MM.1S (cell line): ENCODE results near the gene CERS6.

Experiments used
- EZH2 ChIP-seq: fragments of 300-600 bp; sonication (generic); optimal IDR thresholded peaks from 2 replicates; pipeline ENCODE3; 2017; ENCODE audit warnings: low read depth, mild to moderate bottlenecking, antibody characterized with exemption, low read length, mixed read lengths
- EZH2phosphoT487 ChIP-seq: fragments of 300-600 bp; sonication (generic); IDR thresholded peaks from 2 replicates; pipeline ENCODE4 v1.6.1; 2018; ENCODE audit warnings: antibody characterized with exemption, low read length
- TF ChIP-seq, protein P1 (sequence below): fragments of 300-600 bp; sonication (generic); IDR thresholded peaks from 2 replicates; pipeline ENCODE4 v1.5.1; 2016; ENCODE audit warnings: antibody characterized with exemption, low read length, mixed read lengths

DNA sequence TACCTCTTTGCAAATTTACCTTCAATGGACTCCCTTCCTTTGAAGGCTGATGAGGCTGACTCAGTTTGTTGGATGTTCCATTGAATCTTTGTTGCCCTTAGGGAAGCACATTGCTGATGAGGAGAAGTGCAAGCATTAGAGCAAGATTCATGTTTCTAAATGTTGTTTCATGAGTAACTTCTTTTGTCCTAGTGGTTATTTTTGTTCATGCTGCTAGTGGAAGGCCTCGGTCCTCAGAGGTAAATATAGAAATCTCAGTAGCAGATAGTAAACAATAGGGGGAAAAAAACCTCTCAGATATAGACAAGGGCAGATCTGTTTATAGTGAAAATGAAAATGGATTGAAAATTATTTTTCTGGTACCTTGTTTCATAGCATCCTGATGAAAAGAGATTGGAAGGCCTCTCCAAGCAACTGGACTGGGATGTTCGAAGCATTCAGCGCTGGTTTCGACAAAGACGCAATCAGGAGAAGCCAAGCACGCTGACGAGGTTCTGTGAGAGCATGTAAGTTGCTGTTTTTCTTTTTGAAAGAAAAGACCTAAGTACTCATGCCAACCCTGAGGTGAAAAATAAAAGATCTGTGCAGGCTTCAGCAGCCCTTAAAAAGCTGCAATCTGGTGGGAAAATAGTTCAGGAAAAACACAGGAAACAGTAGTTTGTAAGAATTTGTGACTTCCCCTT, 104.9 kb downstream of the CERS6 start:
- TF ChIP-seq, protein P1, sequence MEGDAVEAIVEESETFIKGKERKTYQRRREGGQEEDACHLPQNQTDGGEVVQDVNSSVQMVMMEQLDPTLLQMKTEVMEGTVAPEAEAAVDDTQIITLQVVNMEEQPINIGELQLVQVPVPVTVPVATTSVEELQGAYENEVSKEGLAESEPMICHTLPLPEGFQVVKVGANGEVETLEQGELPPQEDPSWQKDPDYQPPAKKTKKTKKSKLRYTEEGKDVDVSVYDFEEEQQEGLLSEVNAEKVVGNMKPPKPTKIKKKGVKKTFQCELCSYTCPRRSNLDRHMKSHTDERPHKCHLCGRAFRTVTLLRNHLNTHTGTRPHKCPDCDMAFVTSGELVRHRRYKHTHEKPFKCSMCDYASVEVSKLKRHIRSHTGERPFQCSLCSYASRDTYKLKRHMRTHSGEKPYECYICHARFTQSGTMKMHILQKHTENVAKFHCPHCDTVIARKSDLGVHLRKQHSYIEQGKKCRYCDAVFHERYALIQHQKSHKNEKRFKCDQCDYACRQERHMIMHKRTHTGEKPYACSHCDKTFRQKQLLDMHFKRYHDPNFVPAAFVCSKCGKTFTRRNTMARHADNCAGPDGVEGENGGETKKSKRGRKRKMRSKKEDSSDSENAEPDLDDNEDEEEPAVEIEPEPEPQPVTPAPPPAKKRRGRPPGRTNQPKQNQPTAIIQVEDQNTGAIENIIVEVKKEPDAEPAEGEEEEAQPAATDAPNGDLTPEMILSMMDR: no peak
- TF ChIP-seq EZH2 (no peak), EZH2phosphoT487 (no peak)
